A549 (cell line): ENCODE measurements around the gene MRRF.

Experiments
- CTCF ChIP-seq: fragments of >200 bp; sonication (Bioruptor Twin); formaldehyde crosslinking; IDR thresholded peaks from 3 replicates; pipeline ENCODE4 v1.5.1; 2016
- JUNB ChIP-seq: fragments of >200 bp; sonication (Bioruptor Twin); formaldehyde crosslinking; IDR thresholded peaks from 2 replicates; pipeline ENCODE4 v1.6.1; 2016
- PBX3 ChIP-seq: IDR thresholded peaks from 2 replicates; pipeline ENCODE4 v1.6.1; 2012
- POLR2AphosphoS2 ChIP-seq: conservative IDR thresholded peaks from 2 replicates; pipeline ENCODE4 v1.6.1; 2012; ENCODE audit warnings: low read length, improper control_type of control experiment, inconsistent platforms
- REST ChIP-seq: fragments of 200-600 bp; sonication (generic); IDR thresholded peaks from 2 replicates; pipeline ENCODE4 v1.6.1; 2016; ENCODE audit warnings: antibody characterized with exemption, mild to moderate bottlenecking, moderate library complexity
- SMC3 ChIP-seq: fragments of >200 bp; sonication (Bioruptor Twin); formaldehyde crosslinking; IDR thresholded peaks from 3 replicates; pipeline ENCODE4 v1.6.1; 2018; ENCODE audit warnings: inconsistent platforms

- TF ChIP-seq CTCF (no peak), JUNB (no peak), PBX3 (no peak), REST (no peak), POLR2AphosphoS2 (no peak), SMC3 (no peak)
These were observed 82.0 kb downstream of the MRRF start for GRCh38 chr9:122346478-122347347.
